Adrenal gland (tissue), 12 donors: ENCODE measurements around the gene PPP6R2. TPM values are rescaled to one million over a fixed set of nuclear protein-coding genes. Genes with fewer than 3 reads are reported as not detected.

Experiments used
- DNase-seq, 7 donors: peaks; one replicate each; pipeline ENCODE4 v3.0.0-alpha.2; 2019 to 2020
- H3K27ac ChIP-seq, 5 donors: fragments of 200-600 bp; sonication (generic) in 4 of 5; 1 replicate in 3 of 5; 2 replicates in 2 of 5; pipeline versions ENCODE4 v1.5.1 to v1.8.0; 2016 to 2020; ENCODE audit warnings: mild to moderate bottlenecking in 1 of 5
- H3K27me3 ChIP-seq: fragments of 200-600 bp; 2 replicates; pipeline ENCODE4 v1.8.0; 2021
- H3K36me3 ChIP-seq, 2 donors: fragments of 200-600 bp; replicated peaks in 1 of 2; 1 replicate in 1 of 2; 2 replicates in 1 of 2; pipeline versions ENCODE4 v1.5.1 to v1.8.0; 2018 to 2022
- H3K4me1 ChIP-seq, 2 donors: fragments of 200-600 bp; replicated peaks in 1 of 2; 1 replicate in 1 of 2; 2 replicates in 1 of 2; pipeline versions ENCODE4 v1.5.1 to v1.8.0; 2018 to 2021
- H3K4me3 ChIP-seq, 4 donors: fragments of 200-600 bp; sonication (generic) in 3 of 4; one replicate each; pipeline ENCODE4 v1.5.1; 2016 to 2018
- H3K9me3 ChIP-seq, 3 donors: fragments of 200-600 bp; sonication (generic) in 1 of 3; replicated peaks in 1 of 3; 1 replicate in 2 of 3; 2 replicates in 1 of 3; pipeline versions ENCODE4 v1.5.1 to v1.8.0; 2016 to 2021
- POLR2A ChIP-seq, 2 donors: fragments of 450-650 bp; IDR thresholded peaks; one replicate each; pipeline ENCODE4 v1.6.1; 2017; ENCODE audit warnings: antibody characterized with exemption in 2 of 2, mild to moderate bottlenecking in 2 of 2, moderate library complexity in 1 of 2
- WGBS, 4 donors: extraction: QIAGEN DNeasy Blood & Tissue Kit in 2 of 4; methylation state at CpG; one replicate each; pipeline versions ENCODE4 v1.1.5 to v1.1.7; 2013 to 2017; 5-methylcytosine and 5-hydroxymethylcytosine counted together
- intact Hi-C, 2 donors: fragments of 100-400 bp; cut with DNase I; formaldehyde crosslinking; loops; one replicate each; pipeline versions ENCODE4 v1.14.1 to v1.15.0; 2022 to 2023
- polyA plus RNA-seq, 3 donors: library from polyadenylated mRNA; stranded (reverse); fragments of 200-250 nt in 2 of 3; fragments of 350-450 nt in 1 of 3; fragmentation: Illumina TruSeq in 1 of 3; extraction: RNeasy Lipid Tissue Mini Kit (QIAGEN cat#74804) in 1 of 3; gene quantifications; one replicate each; pipeline ENCODE4 v1.2.3, GENCODE V29; 2013 to 2014
- total RNA-seq, 9 donors: library from RNA; depleted of rRNA in 4 of 9; stranded (reverse); fragments of >200 nt in 4 of 9; fragments of 120-200 nt in 1 of 9; fragmentation: NEBNext Ultra II Directional in 1 of 9; extraction: Animal tissue kit (Norgen Biotek cat#: 25700) in 1 of 9; gene quantifications; one replicate each; pipeline versions ENCODE4 v1.1.0 to v1.2.4, GENCODE V29; 2013 to 2023
- TF ChIP-seq, protein P1 (sequence below), 6 experiments: fragments of 450-650 bp in 4 of 6; fragments of 200-600 bp in 2 of 6; sonication (generic) in 1 of 6; IDR thresholded peaks; 1 replicate in 5 of 6; 2 replicates in 1 of 6; pipeline versions ENCODE4 v1.5.1 to v1.8.0; 2016 to 2021; ENCODE audit warnings: antibody characterized with exemption in 6 of 6, mild to moderate bottlenecking in 2 of 6, moderate library complexity in 1 of 6
- donor health status: healthy with polysubstance abuse.
- donor health status: Bipolar disorder and iron deficiency.
- donor health status: DM: yes; HTN: yes; CAD: no.
- donor health status: DM: no; HTN: no; CAD: no.
- donor health status: DM: no; HTN: no; CAD: no.
- donor health status: DM: yes; HTN: yes; CAD: no.

The PPP6R2 gene
- total and polyA plus RNA-seq, 12 donors = 19.6 to 129 (median 73.0) TPM

DNA sequence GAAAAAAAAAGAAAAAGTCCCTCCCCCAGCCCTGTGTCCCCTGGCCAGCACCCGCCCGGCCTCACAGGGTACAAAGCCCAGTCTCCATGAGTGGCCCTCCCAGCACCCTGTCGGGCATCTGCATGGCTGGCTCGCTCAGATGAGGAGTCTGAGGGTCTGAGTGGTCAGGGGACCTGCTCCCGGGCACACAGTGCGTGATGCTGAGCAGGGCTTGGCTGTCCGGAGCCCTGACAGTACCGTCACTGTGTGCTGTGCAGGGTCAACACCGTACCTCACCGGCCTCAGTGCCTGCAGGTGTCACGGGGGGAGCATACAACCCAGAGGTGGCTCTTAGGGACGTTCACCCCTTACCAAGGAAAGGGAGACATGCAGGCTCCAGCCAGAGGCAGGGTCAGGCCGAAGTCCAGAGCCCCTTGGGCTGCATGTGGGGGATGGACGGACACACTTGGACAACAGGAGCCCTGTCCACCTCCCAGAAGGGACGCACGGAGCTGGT lies 32.1 kb upstream of the PPP6R2 start:
- no peak for DNase-seq
- no peak overlapping the region for H3K27ac ChIP-seq
- no peak overlapping the region for H3K4me3 ChIP-seq
- H3K36me3 ChIP-seq = no peaks in the 10 kb centered on the region
- H3K27me3 ChIP-seq = no peaks in the 10 kb centered on the region
- TF ChIP-seq, protein P1, sequence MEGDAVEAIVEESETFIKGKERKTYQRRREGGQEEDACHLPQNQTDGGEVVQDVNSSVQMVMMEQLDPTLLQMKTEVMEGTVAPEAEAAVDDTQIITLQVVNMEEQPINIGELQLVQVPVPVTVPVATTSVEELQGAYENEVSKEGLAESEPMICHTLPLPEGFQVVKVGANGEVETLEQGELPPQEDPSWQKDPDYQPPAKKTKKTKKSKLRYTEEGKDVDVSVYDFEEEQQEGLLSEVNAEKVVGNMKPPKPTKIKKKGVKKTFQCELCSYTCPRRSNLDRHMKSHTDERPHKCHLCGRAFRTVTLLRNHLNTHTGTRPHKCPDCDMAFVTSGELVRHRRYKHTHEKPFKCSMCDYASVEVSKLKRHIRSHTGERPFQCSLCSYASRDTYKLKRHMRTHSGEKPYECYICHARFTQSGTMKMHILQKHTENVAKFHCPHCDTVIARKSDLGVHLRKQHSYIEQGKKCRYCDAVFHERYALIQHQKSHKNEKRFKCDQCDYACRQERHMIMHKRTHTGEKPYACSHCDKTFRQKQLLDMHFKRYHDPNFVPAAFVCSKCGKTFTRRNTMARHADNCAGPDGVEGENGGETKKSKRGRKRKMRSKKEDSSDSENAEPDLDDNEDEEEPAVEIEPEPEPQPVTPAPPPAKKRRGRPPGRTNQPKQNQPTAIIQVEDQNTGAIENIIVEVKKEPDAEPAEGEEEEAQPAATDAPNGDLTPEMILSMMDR (IDR thresholded peaks at IDR 0.05) = no peak
- no peak for TF ChIP-seq POLR2A (IDR thresholded peaks at IDR 0.05)
- peaks cover 31 to 33% of the 10 kb centered on the region in 2 donors for H3K4me1 ChIP-seq
- no peaks in the 10 kb centered on the region for H3K9me3 ChIP-seq
- 88 to 98% (median 95%) methylated on average over 10 to 16 of the region's 16 CpGs for WGBS, 4 donors
- intact Hi-C loops = no loop called here

DNA sequence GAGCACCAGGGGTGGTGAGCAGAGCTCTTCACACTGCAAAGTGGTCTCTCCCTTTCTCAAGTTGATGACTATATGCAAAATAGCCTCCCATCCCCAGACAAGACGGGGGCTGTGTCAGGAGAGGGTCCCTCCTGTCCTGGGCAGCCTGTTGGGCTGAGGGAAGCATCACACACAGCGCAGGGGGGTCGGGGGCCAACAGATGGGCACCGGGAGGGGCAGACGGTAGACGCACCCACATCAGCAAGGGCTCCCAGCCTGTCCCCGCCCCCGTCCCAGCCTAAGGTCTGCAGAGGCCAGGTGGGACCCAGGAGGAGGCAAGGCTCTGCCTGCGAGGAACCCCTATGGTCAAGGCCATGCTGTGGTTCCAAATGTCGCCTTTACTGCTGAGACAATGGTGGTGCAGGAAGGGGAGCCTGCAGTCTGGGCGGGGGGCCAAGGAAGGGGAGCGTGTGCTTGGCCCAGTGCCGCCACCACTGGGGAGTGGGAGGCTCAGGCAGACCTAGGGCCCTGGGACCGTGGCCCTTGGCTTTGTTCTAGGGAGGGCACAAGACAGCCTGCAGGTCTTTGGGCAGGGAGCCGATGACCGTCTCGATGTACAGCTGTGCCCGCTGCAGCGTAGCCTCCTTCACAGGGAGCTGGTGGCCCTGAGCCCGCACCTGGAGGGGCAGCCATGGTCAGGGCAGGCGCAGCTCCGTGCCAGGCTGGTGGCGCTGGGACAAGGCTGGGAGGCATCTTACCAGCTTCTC lies 31.3 kb upstream of the PPP6R2 start:
- H3K27ac ChIP-seq = no peak overlapping the region
- H3K4me3 ChIP-seq = no peak overlapping the region
- intact Hi-C loops = no loop called here
- DNase-seq = no peak
- no peaks in the 10 kb centered on the region for H3K9me3 ChIP-seq
- H3K36me3 ChIP-seq = no peaks in the 10 kb centered on the region
- peaks cover 29 to 30% of the 10 kb centered on the region in 2 donors for H3K4me1 ChIP-seq
- TF ChIP-seq POLR2A (IDR thresholded peaks at IDR 0.05) = no peak
- TF ChIP-seq, protein P1 (IDR thresholded peaks at IDR 0.05) = no peak
- H3K27me3 ChIP-seq = no peaks in the 10 kb centered on the region
- WGBS, 4 donors = 83 to 96% (median 93%) methylated on average over 4 to 23 of the region's 23 CpGs

DNA sequence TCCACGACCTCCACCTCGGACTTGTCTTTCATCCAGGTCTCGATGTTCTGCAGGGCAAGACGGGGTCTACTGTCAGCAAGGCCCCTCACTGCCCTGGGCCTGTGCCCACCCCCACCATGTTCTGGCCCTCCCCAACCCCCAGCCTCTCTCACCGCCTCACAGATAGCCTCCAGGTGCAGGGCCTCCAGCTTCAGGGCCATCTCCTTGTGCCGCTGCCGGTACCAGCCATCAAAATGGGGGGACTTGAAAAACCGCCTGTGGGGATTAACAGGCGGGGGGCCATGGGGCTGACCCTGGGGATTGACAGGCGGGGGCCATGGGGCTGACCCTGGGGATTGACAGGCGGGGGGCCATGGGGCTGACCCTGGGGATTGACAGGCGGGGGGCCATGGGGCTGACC lies 30.8 kb upstream of the PPP6R2 start:
- H3K4me3 ChIP-seq = no peak overlapping the region
- peaks cover 29 to 30% of the 10 kb centered on the region in 2 donors for H3K4me1 ChIP-seq
- intact Hi-C loops = no loop called here
- TF ChIP-seq, protein P1 (IDR thresholded peaks at IDR 0.05) = no peak
- no peak for TF ChIP-seq POLR2A (IDR thresholded peaks at IDR 0.05)
- H3K27ac ChIP-seq = no peak overlapping the region
- H3K36me3 ChIP-seq = no peaks in the 10 kb centered on the region
- no peaks in the 10 kb centered on the region for H3K27me3 ChIP-seq
- WGBS, 4 donors = 94 to 98% (median 95%) methylated on average over 5 to 12 of the region's 12 CpGs; no CpG with 5 or more reads in 1 of the 4 donors
- DNase-seq = no peak
- H3K9me3 ChIP-seq = no peaks in the 10 kb centered on the region

DNA sequence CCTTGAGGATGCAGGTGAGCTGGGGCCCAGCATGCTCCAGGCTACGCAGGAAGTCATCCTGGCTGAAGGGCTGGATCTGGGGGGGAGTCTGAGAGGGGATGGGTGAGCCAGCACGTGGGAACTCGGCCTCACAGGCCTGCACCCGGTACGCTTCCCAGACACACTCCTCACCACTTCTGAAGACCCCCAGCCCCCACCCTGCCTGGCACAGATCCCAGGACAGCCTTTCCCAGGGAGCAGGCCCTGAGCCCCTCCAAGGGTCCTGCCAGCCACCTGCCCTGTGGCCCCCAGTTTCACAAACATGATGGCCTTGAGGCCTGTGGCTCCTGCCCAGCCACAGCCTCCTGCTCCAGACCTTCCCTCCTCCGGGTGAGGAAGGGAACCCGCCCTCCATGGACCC lies 30.1 kb upstream of the PPP6R2 start:
- H3K4me1 ChIP-seq = peaks cover 26% of the 10 kb centered on the region in 2 donors
- no peak for TF ChIP-seq POLR2A (IDR thresholded peaks at IDR 0.05)
- TF ChIP-seq, protein P1 (IDR thresholded peaks at IDR 0.05) = no peak
- no peak overlapping the region for H3K27ac ChIP-seq
- 80 to 86% (median 83%) methylated on average over 3 to 7 of the region's 7 CpGs for WGBS, 4 donors
- no peak overlapping the region for H3K4me3 ChIP-seq
- intact Hi-C loops = no loop called here
- no peaks in the 10 kb centered on the region for H3K27me3 ChIP-seq
- H3K9me3 ChIP-seq = no peaks in the 10 kb centered on the region
- H3K36me3 ChIP-seq = no peaks in the 10 kb centered on the region
- peak in 1 of 7 donors; percentile 24 for DNase-seq
